Stimulated activated CD8-positive, alpha-beta memory T cell treated with anti-CD3 and anti-CD28 coated beads, Interleukin-15, amount 100 ng/mL, for 1 hour (primary cell): ENCODE data around the gene DIPK1A.

Experiments
- DNase-seq: peaks from one replicate; pipeline ENCODE4 v3.0.0-alpha.2; 2020; ENCODE audit warnings: low read depth

The DIPK1A gene

DNA sequence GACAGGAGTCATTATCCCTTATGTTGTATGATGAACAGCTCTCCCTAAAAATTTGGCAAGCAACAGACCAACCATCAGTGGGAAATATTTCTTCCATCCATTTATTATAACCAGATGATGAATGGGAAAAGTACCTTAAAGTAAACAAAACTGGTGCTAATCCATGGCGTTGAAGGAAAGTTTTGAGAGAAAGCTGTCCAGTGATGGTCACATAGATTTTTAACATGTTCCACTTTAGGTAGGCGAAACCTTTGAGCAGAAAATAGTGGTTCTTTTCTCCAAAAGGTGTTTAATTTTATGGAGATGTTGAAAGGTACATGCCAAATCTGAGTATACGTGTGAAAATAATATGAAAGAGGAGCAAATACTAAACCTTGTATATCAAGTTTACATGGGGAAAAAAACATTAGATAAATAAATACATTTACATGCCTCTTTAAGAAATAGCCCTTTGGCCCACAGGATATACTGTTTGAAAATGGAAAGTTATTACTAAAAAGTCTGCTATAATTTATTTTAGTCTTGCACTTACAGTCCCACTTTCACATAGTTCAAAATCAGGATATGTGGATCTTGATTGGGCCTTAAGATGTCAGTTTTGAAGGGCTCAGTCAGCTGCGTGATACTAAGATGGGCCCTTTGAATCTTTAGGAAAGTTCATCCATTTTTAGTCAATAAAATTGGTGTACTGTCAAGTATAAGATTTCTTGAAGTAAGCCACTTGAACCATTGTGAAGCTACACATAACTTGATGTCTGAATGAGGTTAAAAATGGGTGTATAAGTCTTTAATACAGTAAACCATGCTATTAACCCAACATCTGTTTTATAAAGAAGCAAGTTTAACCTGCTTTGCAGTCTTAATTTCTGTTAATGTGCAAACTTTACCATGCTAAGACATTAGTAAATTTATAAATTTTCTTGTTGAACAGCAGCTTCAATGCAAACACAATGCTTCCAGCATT lies 118.9 kb downstream of the DIPK1A start:
- DNase-seq: no peak

DNA sequence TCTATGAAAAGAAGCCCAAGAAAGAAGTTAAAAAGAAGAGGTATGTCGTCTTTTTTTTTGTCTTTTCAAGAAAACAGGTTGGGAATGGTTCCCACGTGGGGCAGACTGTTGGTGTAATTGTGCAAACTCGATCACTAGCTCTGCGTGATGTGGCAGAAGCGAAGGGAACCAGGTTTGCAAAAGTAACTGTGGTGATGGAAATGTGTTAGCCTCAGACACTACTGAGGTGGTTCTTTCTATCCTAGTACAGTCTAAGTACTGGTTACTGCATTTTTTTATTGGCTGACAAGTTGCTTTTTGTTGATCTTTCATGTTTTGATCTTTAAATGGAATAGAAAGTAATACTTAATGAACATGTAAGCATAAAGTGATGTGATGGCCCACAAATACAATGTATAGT lies 120.7 kb downstream of the DIPK1A start:
- no peak for DNase-seq

DNA sequence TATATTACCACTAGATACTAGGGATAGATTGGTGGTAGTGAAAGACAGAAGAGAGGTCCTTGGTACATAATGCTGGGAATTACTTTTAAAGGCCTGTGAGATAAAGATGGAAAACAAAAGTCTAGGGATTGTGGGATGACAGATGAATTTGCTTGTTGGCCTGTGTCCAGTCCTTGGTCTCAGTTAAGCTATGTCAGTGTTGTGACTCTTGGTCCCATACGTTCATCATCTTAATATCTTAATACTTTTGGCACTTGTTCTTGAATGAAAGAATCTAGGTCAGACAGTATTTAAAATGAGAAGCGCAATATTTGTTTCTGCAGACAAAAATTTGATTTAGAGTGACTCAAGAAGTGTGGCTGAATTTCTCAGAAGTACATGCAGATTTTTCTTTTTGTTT lies 121.8 kb downstream of the DIPK1A start:
- DNase-seq: no peak

DNA sequence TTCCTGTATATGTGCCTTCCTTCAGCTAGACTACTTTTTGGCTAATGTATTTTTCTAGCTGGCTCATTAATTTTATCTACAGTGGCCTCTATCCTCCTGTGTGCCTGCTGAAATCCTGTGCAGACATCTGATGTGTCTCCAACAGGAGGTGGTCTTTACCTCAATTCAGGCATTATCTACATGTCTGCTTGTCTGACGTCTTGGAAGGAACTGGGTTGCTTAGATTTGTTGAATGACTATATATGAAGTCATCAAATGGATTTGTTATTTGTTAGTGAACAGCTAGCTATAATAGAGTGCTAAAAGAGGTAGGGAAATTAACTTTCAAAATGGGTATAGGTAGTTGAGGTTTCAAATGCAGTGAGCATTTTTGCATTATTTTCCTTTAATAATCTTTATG lies 122.7 kb downstream of the DIPK1A start:
- DNase-seq: no peak

DNA sequence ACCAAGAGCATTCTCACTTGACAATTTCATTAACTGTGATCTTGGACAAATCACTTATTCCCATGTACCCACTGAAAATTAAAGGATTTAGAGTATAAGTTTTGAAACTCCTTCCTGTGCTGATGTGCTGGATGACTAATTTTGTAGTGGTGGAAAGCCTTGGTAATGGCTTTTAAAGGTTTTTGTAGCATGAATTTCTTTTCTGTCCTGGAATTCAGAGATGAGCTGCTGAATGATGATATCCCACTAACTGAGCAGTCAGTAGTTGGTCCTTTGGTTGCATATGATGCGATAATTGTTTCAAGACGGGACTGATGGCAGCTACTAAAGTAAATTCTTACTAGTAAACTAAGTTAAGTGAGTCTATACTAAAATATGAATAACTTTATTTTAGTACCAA lies 124.2 kb downstream of the DIPK1A start:
- no peak for DNase-seq

DNA sequence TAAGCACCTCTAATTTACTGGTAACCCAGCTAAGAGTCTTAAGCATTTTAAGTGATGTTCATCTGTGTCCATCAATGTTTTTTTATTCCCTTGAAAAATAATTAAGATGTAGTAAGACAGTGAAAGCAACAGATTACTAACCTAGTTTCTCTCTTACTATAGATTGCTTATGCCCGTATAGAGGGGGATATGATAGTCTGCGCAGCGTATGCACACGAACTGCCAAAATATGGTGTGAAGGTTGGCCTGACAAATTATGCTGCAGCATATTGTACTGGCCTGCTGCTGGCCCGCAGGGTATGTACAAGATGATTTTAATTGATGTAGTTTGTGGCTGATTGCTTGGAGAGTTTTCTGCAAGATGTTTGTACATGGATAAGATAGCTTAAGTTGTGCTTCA lies 126.6 kb downstream of the DIPK1A start:
- no peak for DNase-seq

DNA sequence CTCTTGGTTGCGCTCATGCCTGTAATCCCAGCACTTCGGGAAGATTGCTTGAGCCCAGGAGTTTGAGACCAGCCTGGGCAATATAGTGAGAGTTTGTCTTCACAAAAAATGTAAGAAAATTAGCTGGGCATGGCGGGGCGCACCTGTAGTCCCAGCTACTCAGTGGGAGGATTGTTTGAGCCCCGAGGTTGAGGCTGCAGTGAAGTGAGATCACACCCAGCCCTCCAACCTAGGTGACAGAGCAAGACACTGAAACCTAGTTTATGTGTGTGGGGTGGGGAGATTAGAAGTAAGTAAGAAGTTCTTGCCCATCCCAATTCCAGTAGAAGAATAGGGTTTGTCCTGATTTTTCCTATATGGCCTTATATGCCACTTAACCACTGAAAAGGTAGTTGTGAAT lies 127.4 kb downstream of the DIPK1A start:
- no peak for DNase-seq

DNA sequence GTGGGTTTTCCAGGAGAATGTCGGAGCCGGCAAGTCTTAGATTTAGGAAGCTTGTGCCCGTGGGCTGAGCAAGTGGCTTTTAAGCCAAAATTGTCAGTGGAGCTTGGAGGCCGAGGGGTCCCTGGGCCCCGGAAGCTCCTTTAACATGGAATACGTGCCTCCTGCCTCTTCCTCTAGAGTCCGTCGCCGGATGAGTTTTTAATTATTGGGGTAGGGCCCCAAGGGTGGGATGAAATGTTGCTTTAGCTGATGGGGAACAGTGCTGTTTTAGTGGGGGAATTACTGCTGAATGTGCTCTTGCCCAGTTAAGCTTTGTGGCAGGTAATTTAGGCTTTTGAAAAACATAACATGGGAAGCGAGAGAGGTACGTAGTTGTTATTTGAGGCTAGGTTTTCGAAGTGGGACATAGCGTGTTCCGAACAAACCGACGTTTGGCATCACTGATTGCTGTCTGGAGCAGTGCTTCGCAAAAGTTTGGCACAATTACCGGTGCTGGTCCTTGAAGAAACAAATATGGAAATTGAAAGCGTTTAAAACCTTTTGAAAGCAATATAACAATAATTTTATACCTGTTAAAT lies 128.6 kb downstream of the DIPK1A start:
- no peak for DNase-seq

DNA sequence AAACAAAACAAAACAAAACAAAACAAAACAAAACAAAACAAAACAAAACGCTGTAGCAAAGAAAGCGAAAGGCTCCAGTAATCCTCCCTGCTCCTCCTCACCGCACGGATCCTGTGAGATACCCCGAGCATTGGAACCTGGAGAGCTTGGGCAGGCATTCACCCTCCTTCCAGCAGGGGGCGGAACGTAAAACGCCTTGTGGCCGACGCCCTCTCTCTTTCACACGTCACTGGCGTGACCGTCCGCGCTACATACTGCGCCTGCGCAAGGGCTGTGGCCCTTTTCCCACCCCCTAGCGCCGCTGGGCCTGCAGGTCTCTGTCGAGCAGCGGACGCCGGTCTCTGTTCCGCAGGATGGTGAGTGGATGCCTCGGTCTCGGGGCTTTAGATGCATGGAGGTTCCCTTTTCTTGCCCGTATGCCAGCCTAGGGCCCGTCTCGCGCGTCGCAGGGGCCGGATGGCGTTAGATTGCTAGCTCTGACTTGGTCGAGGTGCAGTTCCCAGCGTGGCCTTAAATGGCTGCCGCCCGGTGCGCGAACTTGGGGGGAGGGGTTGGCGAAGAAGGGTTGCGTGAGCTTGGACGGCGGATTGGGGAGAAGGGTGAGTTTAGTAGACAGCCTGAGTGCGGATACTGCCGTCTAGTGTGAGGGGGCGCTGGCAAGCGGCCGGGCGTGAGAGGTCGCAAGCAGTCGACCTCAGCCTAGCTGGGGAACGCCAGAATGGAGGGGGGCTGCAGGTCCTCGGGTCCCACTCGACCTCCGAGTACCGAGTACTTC lies 129.3 kb downstream of the DIPK1A start, which contains the start of gene RPL5:
TSS of gene RPL5 (plus strand) at position 279 of the 775 bp plus-strand sequence. CDS start at position 354, 75 bp downstream.
- DNase-seq: peak; percentile 96

DNA sequence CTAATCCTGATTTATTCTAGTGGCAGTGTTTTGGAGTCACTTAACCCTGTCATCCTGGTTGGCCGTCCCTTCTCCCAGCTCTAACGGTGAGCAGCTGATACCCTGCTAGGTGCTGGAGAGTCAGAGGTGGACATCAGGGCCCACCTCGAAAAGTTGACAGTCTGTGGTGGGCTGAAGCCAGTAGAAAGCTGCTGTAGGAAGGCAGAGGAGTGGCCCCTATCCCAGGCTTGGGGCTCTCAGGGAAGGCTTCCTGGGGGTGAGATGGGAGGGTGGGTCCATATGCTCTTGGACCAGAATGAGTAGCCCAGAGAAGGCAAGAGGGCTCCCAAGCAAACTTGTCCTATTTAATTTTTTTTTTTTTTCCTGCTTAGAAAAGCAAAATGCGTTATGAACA lies 129.9 kb downstream of the DIPK1A start:
- no peak for DNase-seq

DNA sequence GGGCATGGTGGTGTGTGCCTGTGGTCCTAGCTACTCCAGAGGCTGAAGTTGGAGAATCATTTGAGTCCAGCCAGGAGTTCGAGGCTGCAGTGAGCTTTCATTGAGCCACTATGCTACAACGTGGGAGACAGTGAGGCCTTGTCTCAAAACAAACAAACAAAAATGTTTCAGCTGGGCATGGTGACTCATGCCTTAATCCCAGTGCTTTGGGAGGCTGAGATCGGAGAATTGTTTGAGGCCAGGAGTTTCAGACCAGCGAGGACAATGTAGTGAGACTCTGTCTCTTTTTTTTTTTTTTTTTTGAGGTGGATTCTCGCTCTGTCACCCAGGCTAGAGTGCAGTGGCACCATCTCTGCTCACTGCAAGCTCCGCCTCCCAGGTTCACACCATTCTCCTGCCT lies 134.5 kb downstream of the DIPK1A start:
- DNase-seq: no peak

DNA sequence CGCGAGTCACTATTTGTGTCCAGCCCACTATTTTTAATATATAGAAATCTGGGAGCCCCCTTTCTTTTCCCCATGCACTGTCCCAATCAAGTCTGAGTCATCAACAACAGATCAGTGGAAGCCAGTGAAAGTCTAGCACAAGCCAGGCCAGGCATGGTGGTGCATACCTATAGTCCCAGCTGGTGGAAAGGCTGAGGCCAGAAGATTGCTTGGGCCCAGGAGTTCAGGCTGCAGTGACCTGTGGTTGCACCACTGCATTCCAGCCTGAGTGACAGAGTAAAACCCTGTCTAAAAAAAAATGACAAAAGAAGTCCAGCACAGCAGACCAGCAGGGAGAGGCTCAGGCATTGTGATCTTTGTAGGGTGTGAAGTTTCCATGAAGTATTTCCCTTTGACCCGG lies 138.4 kb downstream of the DIPK1A start:
- DNase-seq: no peak

DNA sequence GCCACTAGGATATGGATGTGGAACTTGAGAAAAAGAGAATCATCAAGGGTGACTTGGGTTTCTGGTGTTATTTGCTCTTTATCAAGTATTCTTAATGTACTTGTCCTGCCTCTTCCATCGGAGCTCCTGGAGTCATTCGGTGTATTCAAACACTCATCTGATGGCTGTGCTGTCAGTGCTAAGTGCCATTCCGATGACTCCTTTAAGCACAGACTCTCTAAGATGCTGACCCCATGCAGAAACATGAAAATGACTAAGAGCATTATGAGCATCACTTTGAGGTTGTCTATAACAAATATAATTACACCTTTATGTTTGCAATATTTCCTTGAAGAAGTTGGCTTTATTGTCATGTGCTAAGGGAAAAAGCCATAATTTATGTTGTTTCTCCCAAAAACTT lies 140.7 kb downstream of the DIPK1A start:
- no peak for DNase-seq

DNA sequence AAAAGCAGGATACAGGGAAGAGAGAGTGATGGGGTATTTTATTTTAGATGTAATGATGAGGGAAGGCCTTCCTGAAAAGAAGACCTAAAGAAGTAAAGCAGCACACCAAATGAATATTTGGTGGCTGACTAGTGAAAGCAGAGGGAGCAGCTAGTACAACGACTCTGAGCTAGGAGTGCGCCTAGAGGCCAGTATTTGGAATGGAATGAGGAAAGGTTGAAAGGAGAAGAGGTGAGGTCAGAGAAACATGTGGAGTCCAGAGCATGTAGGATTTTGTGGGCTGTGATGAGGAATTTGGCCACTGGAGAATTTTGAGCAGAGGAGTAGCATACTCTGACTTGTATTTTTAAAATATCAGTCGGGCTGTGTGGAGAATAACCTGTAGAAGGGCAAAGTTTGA lies 141.2 kb downstream of the DIPK1A start:
- no peak for DNase-seq

DNA sequence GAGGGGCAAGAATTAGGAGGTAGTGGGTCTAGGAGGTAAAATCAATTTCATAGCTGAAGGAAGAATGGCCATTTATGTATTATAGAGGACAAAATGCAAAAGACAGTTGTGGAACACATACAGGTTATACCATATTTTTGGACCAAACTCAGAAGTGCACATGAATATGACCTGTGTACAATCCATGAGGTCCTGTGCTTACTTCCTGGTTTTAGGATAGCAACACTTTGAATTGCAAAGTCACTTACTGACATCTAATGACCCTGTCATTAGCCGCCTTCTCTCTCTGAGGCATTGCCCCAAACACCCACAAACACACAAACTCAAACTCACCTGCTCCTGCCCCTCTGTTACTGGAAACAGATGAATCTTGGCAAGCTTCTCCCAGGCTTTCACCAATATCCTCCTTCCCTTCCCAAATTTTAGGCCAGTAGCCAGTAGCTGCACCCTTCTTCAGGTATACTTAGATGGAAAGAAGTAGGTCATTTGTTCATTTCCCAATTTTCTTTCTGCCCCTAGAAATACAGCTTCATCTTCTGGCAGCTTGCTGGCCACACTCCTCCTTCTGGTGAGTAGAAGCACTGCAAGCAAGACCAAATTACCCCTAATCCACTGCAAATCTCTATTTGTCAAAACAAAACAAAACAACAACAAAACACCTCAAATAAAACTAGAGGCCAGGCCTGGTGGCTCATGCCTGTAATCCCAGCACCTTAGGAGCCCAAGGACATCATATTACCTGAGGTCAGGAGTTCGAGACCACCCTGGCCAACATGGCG lies 143.1 kb downstream of the DIPK1A start:
- no peak for DNase-seq

DNA sequence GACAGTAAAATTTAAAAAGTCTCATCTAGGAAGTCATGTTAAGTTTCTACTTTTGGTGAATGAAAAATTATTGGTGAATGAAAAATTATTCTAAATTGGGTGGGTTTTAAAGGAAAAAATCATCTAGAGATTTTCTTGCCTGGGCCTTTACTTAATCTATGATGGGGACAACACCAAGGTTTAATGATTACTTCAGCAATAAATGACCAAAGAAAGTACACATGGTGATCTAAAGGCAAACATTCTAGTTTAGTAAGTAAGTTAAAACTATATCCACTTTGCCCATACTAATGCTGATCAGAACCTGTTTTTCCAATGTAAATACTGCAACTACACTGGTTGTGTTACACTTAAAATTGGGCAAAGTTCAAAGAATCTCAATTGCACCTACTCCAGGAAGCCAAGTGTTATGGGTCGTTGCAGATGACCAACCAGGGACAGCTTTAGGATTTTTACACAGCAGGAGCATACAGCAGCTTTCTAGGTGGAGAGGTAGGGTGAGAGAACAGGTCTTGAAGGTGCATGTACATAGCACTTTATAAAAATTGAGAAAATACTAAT lies 144.0 kb downstream of the DIPK1A start:
- no peak for DNase-seq

DNA sequence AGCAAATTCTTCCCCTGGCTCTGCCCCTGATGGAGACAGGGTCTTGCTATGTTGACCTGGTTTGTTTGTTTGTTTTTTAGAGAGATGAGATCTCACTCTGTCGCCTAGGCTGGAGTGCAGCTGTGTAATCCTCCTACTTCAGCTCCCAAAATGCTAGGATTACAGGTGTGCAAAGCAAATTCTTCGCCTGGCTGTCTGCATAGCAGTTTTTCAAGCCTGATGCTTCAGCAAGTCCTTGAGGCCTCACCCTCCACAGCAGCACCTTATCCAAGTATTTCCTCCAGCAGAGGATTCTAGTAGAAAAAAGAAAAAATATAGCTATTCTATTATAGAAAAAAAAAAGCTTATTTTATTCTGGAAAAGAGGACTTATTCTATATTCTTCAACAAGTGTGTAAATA lies 144.5 kb downstream of the DIPK1A start:
- no peak for DNase-seq

DNA sequence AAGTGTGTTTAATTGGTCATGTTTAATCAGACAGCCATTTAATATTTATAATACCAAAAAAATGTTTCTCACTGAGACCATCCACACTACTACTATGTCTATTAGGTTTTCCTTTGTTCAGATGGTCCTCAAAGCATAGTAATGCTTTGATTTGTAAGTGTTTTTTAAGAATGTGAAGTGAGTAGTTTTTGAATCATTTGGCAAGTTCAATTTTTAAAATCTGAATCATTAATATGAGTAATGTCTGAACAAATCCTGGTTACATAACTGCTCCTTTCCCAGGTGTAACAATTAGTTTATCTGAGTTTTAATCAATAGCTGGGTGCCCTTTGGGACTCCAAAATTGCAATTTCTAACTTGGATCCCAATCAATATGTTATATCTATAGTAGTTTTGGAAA lies 152.9 kb downstream of the DIPK1A start:
- no peak for DNase-seq

DNA sequence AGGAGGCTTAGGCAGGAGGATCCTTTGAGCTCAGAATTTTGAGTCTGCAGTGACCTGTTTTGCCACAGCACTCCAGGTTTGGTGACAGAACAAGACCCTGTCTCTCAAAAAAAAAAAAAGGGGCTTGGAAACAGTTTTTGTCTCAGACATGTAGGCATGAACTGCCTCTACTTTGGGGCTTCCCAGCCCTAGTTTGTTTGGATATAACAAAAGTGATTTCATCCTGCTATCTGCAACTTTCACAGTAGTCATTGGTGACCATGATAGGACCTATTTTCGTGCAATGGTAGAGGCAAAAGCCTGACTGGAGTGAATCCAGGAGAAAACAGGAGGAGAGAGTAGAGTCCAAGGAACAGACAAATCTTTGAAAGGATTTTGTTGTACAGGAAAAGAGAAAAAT lies 156.0 kb downstream of the DIPK1A start:
- no peak for DNase-seq

DNA sequence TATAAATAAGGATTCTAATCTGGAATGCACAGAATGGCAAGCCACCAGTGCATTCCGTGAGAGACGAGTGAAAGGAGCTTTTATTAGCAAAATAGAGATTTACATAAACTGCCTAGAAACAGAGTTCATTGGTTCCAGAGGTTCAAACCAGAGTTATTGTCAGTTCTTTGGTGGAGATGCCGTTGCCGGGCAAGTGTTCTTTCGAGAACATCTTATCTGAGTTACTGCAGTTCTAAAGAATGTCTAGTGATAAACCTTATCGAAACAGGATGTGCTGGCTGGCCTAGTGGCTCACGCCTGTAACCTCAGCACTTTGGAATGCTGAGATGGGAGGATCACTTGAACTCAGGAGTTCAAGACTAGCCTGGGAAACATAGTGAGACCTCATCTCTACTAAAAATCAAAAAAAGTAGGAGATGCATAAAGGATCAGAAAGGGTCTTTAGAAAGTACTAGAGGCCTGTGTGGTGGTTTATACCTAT lies 156.5 kb downstream of the DIPK1A start:
- DNase-seq: no peak

DNA sequence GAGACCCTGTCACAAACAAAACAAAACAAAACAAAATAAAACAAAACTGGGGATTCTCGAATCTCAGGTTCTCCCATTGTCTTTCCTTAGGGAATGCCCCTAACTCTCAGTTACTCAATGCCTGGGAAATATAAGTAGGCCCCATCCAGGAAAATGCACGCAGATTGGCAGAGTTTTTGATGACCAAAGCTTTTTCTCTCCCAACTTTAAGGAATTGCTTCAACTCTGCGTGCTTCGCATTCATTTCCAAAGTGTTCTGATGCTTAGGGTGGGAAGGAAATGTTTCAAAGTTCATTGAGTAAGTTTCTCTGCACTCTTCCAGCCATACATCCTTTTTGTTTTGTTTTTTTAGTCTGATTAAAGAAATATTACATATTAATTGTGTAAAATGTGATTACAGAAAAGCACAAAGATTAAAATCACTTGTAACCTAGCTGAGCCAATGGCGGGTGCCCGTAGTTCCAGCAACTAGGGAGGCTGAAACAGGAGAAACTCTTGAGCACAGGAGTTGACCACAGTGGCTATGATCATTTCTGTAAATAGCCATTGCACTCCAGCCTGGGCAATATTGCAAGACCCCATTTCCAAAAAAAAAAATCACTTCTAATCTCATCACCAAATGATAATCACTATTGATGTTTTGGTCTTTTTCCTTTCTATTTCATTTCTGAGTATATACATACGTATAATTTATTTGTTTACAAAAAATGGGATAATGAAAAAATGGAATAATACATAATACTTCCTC lies 157.9 kb downstream of the DIPK1A start:
- DNase-seq: no peak
